Astrocyte of the hippocampus (primary cell): ENCODE data around the gene POU6F2.
A peak's percentile ranks its signal among the peaks of the same experiment; 100 is the strongest.

Experiments
- DNase-seq: peaks from one replicate; pipeline ENCODE4 v3.0.0; 2011; ENCODE audit warnings: low read depth, low spot score

Gene POU6F2

GRCh38 chr7:39252916-39253315 is 275.2 kb downstream of the POU6F2 start:
- DNase-seq: peak; percentile 89

DNA sequence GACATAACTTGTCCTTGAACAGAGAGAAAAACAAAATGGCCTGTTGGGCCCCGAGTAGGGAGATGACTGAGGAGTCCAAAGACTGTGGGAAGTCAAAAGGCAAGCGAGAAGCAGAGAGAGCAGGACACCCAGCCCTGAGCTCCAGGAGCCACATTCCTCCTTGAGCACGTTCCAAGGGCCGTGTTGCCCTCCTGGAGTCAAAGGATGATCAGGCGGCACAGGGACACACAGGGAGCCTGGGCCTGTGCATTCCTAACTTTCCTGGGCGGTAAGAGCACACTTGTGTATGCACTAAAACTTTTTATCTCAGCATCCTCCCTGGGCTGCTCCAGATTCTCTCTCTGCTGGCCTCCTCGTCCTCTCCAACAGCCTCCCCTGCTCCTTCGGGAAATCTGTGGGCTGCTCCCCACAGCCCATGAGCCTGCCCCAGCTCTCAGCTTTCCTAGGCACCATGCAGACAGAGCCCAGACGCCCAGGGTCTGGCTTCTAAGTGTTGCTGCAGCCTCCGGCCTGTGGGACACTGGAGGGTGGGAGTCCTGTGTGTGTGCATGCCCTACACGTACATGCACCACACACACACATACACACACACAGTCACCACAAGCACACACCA is 281.8 kb downstream of the POU6F2 start:
- DNase-seq: no peak

DNA sequence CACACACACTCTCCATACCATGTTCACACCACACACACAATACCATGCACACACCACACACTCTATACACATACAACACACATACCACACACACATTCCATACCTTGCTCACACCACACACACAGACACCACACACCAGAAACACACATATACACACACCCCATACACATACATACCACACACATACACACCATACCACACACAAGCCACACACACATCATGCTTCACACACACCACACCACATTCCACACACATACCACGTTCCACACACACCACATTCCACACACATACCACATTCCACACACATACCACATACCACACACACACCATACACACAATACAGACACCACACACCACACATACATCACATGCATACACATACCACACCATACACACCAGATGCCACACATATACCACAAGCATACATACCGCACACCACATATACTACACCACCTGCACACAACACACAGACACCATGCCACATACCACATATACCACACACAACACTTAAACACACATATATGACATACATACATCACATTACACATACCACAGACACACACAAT is 282.7 kb downstream of the POU6F2 start:
- no peak for DNase-seq

DNA sequence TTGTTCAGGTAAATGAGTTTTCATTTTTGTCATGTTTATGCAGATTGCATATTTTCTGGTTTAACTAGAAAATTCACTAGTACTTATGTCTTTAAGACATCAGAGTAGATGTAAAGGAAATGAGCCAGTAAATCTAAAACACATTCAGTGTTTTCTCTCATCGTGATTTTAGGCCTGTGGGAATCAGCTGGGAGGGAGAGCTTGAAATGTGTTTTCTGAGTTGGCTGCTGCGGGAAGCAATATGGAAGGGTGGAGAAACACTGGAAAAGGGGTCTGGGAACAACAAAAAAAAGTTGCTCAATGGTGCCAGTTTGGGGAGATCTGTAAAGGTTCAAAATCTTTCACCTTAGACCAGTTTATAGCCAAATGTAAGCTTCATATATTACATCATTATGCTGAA is 284.1 kb downstream of the POU6F2 start:
- DNase-seq: no peak

DNA sequence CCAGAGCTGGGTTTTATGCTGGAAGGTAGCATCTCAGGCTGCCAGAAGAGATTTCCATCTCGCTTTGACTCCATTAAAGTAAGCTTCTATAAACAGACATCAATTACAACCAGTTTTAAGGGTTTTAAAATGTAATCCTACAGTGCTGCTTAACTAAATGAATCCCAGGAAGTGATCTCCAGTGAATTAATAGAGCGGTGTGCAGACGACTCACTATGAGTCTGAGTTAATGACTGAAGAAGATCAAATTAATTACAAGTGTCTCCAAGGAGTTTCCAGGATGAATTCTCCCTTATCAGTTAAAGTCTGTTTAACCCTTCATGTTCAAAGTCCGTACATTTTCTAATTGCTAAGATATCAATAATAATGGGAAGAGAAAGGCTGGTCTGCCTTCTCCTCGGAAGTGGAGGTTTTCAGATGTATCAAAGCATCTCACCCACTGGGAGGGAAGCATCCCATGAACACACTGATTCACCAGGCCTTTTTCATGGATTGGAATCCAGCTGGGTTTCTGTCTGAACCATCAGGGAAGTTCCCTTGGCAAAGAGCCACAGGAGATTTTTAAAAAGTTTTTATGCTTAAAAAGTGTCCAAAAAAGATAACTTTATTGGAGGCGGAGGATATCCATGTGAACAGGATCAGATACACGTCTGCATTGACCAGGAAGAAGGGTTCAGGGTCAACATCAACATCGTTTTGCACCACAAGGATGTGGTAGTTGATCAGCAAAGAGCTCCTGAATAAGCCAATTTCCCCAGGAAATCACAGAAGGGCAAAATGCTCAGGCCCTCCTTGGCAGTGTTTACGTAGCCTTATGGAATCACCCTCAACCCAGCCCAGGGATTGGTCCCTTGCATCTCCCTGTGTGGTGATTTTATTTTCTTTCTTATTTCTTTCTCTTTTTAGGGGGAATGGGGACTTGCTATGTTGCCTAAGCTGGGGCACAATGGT is 288.2 kb downstream of the POU6F2 start:
- DNase-seq: peak; percentile 14

- no peak for DNase-seq
Observed at GRCh38 chr7:39269034-39269433, 291.3 kb downstream of the POU6F2 start.

DNA sequence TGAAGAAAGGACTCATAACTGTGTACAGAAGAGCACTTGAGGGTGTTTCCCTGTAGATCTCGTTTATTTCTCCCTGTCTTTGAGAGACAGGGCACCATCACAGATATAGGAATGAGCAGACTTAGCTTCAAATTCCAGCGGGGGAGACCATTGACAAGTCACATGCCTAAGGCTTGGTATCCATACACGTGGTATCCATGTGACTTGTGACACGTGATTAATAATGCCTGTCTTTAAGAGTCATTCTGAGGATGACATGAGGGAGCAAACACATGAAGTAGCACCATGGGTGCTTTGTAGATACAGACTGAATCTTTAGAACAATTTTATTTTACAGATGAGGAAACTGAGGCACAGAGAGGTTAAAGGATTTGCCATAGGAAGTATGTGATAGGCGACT is 292.3 kb downstream of the POU6F2 start:
- DNase-seq: no peak

- DNase-seq: peak; percentile 89
Observed at GRCh38 chr7:39271402-39271801, 293.7 kb downstream of the POU6F2 start.

DNA sequence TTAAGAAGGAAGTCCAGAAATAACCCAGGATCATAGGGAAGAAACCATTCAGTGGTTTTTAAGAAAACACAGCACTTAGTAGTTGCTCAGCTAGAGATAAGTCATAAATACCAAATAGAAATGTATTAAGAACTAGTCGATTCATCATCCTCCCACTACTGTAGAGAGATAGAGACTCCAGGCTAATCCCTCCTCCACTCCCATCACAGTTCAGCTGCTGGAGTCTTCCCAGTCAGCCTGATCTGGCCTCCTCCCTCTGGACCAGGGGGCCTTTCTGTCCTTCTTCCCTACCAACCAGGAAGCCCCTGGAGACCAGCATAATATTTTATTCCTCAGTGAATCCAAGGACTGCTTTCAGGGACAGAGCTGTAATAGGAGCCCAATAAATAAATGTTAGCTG is 294.4 kb downstream of the POU6F2 start:
- DNase-seq: no peak

- no peak for DNase-seq
Observed at GRCh38 chr7:39272691-39273090, 295.0 kb downstream of the POU6F2 start.

- no peak for DNase-seq
Observed at GRCh38 chr7:39280337-39280736, 302.6 kb downstream of the POU6F2 start.

DNA sequence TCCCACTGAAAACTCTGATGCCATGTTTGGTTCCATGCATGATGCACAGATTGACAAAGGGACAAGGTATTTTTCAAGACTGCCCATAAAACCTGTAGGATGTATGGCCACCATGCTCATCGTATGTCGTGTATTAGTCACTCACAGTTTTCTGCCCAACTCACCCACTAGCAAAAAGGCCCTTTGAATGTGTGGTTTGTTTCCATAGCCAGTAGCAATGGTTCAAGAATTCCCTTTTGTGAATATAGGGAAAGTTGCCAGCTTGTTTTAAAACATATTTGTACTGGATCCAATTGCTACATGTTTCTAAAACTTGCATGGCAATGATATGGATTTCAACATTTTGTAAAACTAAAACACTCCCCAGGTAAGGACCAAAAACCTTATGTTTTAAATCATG is 307.5 kb downstream of the POU6F2 start:
- DNase-seq: peak; percentile 27

GRCh38 chr7:39288303-39288702 is 310.6 kb downstream of the POU6F2 start:
- no peak for DNase-seq

DNA sequence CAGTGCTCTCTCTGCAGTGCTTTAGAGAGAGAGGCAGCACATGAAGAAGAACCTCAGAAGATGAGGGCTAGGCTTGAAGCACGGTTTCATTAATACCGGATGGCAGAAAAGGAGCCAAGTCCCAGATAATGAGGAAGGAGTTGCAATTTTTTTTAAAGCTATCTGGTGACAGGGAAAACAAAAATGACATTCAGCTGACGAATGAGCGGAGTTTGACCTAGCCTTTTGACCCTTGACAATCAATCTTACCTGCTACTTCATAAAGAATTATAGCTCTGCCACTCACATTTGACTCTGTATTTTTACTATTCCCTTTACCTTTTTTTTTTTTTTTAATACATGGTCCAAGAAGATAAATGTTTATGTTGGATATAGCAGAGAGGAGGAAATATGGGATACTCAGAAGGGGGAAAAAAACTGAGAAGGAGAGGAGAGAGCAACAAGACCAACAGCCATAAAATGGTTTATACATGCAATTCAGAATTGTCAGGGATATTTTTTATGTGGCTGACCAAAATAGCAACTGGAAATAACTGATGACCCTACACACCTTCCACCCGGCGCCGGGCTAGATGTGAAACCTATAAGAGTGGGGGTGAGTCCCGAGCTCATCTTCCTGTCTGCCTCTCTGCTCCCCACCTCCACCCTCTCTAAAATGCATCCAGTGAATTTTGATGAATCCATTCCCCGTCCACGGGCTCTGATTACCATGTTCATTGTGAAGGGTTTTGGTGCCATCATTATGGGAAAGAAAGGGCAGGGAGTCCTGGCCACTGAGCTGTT is 314.1 kb downstream of the POU6F2 start:
- no peak for DNase-seq

DNA sequence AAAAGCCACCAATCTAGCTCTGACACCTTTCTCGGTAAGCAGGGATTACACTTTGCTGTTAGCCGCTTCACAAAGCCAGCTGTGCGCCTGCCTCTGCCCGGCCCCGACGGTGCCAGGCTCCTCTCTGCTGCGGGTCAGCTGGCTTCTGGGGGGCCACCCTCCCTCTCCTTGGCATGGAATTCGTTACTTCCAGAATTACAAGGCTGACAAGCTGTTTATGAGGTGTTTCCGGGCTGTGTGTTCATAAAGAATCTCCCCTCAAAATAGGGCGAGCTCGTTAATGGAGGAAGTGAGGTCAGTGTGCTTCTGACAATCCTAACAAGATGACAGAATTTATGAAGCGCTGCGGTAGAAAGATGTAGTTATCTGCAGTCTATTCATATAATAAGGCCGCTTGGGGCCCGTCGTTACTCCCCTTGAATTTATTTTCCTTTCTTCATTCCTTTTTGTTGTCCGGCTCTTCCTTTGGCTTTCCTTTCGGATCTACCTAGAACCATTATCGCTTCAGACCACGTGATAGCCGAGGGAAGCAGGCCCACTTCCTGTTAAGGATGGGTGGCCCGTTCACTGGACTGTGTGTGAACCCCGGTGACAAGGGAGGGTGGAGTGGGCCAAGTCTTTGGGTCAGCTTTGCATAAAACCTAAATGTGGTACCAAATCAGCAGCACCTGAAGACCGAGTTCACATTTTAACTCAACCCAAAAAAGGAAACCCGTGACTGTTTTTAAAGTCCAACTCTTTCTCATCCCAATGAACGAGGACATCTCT is 315.5 kb downstream of the POU6F2 start:
- DNase-seq: no peak

DNA sequence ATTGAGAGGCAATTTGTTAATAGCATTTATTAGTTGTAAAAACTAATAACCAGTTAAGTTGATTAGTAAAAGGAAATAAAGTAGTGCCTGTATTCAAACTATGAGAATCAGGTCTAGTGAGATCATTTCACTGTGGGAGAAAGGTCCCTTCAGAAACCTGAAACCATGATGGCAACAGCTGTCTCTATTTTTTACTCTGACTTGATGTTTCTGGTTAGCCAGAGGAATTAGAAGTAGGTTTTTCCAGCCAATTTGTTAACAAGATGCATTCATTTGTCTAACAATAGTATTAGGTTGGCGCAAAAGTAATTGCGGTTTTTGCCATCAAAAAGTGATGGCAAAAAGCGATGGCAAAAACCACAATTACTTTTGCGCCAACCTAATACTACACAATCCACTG is 316.3 kb downstream of the POU6F2 start:
- peak; percentile 27 for DNase-seq

GRCh38 chr7:39295796-39296195 is 318.1 kb downstream of the POU6F2 start:
- DNase-seq: no peak

- peak; percentile 14 for DNase-seq
Observed at GRCh38 chr7:39299695-39300094, 322.0 kb downstream of the POU6F2 start.

DNA sequence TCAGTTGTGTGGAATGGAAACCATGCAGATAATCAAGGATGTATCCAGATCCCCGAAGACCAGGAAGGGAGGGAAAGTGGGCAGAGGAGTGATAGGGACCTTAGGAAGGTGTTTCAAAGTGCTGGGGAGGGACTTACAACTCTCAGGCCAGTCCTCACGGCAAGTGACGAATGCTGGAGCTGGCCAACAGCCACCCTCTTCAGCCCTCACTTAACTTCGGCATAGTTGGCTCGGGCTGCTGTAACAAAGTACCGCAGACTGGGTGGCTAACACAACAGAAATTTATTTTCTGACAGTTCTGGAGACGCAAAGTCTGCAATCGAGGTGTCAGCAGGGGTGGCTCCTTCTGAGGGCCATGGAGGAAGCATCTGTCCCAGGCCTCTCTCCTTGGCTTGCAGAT is 322.6 kb downstream of the POU6F2 start:
- no peak for DNase-seq

DNA sequence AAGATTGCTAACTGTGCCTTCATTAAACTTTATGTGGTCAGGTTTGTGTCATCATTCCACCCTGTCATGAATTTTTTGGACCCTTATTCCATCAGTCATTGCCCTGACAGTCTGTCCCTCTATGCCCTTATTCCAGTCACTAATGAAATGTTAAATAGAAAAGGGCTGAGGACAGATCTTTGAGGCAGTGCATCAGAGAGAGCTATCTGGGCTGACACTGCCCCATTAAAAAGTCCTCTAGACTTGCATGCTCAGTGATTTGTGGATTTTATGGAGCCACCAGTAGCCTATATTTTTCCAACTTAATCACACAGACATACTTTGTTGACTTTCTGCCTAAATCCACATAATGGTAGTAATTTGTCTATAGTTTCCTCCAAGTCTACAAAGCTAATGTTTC is 323.8 kb downstream of the POU6F2 start:
- DNase-seq: no peak

GRCh38 chr7:39304178-39304577 is 326.5 kb downstream of the POU6F2 start:
- no peak for DNase-seq
